MM.1S (cell line): Measurements from ENCODE around the gene HIPK4.

Experiments
- DNase-seq: peaks from one replicate; pipeline ENCODE4 v3.0.0-alpha.2; 2015
- H2AFZ ChIP-seq: fragments of 300-600 bp; sonication (generic); 2 replicates; pipeline ENCODE4 v1.6.0; 2016; ENCODE audit warnings: antibody characterized with exemption, low read length
- H3F3A ChIP-seq: fragments of 300-600 bp; sonication (generic); 2 replicates; pipeline ENCODE4 v1.6.1; 2016; ENCODE audit warnings: mild to moderate bottlenecking, antibody characterized with exemption, low read length, moderate library complexity, mixed read lengths; ENCODE audit not compliant: insufficient read depth
- H3K27ac ChIP-seq: fragments of 300-600 bp; sonication (generic); 2 replicates; pipeline ENCODE4 v1.5.1; 2016; ENCODE audit warnings: mild to moderate bottlenecking, low read length
- H3K27me3 ChIP-seq: fragments of 300-600 bp; sonication (generic); replicated peaks from 2 replicates; pipeline ENCODE4 v1.6.0; 2016; ENCODE audit warnings: low read length; ENCODE audit not compliant: insufficient read depth
- H3K36me3 ChIP-seq: fragments of 300-600 bp; sonication (generic); replicated peaks from 2 replicates; pipeline ENCODE4 v1.6.1; 2016; ENCODE audit warnings: mild to moderate bottlenecking, low read length, mixed read lengths; ENCODE audit not compliant: insufficient read depth
- H3K4me1 ChIP-seq: fragments of 300-600 bp; sonication (generic); 2 replicates; pipeline ENCODE4 v1.6.1; 2016; ENCODE audit warnings: low read length, mixed read lengths
- H3K4me2 ChIP-seq: fragments of 300-600 bp; sonication (generic); 2 replicates; pipeline ENCODE4 v1.6.0; 2016; ENCODE audit warnings: low read depth, low read length
- H3K4me3 ChIP-seq: fragments of 300-600 bp; sonication (generic); 2 replicates; pipeline ENCODE4 v1.5.1; 2016; ENCODE audit warnings: low read length, mixed read lengths
- H3K79me2 ChIP-seq: fragments of 300-600 bp; sonication (generic); 2 replicates; pipeline ENCODE4 v1.6.1; 2016; ENCODE audit warnings: mixed run types, low read length, mixed read lengths
- H3K9ac ChIP-seq: fragments of 300-600 bp; sonication (generic); 2 replicates; pipeline ENCODE4 v1.6.1; 2016; ENCODE audit warnings: low read length, mixed read lengths
- H3K9me2 ChIP-seq: fragments of 300-600 bp; sonication (generic); replicated peaks from 2 replicates; pipeline ENCODE4 v1.6.1; 2016; ENCODE audit warnings: mild to moderate bottlenecking, low read length, mixed read lengths; ENCODE audit not compliant: insufficient read depth
- H3K9me3 ChIP-seq: fragments of 300-600 bp; sonication (generic); replicated peaks from 2 replicates; pipeline ENCODE4 v1.6.1; 2016; ENCODE audit warnings: mild to moderate bottlenecking, low read length, mixed read lengths; ENCODE audit not compliant: insufficient read depth
- H4K20me1 ChIP-seq: fragments of 300-600 bp; sonication (generic); 2 replicates; pipeline ENCODE4 v1.6.1; 2016; ENCODE audit warnings: mild to moderate bottlenecking, low read length, moderate library complexity, mixed read lengths; ENCODE audit not compliant: insufficient read depth
- EZH2 ChIP-seq: fragments of 300-600 bp; sonication (generic); optimal IDR thresholded peaks from 2 replicates; pipeline ENCODE3; 2017; ENCODE audit warnings: low read depth, mild to moderate bottlenecking, antibody characterized with exemption, low read length, mixed read lengths
- EZH2phosphoT487 ChIP-seq: fragments of 300-600 bp; sonication (generic); IDR thresholded peaks from 2 replicates; pipeline ENCODE4 v1.6.1; 2018; ENCODE audit warnings: antibody characterized with exemption, low read length
- TF ChIP-seq, protein P1 (sequence below): fragments of 300-600 bp; sonication (generic); IDR thresholded peaks from 2 replicates; pipeline ENCODE4 v1.5.1; 2016; ENCODE audit warnings: antibody characterized with exemption, low read length, mixed read lengths

Gene HIPK4

DNA sequence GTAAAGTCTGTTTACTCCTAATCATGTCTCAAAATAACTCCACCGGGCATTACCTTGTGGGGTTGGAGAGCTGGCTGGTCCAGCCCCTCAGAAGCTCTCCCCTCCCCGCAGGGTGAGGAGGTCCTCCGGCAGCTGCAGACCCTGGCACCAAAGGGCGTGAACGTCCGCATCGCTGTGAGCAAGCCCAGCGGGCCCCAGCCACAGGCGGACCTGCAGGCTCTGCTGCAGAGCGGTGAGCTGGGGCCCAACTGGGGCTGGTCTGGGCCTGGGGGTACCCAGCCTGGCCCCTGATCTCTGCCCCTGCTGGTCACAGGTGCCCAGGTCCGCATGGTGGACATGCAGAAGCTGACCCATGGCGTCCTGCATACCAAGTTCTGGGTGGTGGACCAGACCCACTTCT is 20.2 kb downstream of the HIPK4 start:
- no peaks in the 10 kb centered on the region for H4K20me1 ChIP-seq
- TF ChIP-seq EZH2, result no peak
- TF ChIP-seq, protein P1, sequence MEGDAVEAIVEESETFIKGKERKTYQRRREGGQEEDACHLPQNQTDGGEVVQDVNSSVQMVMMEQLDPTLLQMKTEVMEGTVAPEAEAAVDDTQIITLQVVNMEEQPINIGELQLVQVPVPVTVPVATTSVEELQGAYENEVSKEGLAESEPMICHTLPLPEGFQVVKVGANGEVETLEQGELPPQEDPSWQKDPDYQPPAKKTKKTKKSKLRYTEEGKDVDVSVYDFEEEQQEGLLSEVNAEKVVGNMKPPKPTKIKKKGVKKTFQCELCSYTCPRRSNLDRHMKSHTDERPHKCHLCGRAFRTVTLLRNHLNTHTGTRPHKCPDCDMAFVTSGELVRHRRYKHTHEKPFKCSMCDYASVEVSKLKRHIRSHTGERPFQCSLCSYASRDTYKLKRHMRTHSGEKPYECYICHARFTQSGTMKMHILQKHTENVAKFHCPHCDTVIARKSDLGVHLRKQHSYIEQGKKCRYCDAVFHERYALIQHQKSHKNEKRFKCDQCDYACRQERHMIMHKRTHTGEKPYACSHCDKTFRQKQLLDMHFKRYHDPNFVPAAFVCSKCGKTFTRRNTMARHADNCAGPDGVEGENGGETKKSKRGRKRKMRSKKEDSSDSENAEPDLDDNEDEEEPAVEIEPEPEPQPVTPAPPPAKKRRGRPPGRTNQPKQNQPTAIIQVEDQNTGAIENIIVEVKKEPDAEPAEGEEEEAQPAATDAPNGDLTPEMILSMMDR, result no peak
- no peak for TF ChIP-seq EZH2phosphoT487

DNA sequence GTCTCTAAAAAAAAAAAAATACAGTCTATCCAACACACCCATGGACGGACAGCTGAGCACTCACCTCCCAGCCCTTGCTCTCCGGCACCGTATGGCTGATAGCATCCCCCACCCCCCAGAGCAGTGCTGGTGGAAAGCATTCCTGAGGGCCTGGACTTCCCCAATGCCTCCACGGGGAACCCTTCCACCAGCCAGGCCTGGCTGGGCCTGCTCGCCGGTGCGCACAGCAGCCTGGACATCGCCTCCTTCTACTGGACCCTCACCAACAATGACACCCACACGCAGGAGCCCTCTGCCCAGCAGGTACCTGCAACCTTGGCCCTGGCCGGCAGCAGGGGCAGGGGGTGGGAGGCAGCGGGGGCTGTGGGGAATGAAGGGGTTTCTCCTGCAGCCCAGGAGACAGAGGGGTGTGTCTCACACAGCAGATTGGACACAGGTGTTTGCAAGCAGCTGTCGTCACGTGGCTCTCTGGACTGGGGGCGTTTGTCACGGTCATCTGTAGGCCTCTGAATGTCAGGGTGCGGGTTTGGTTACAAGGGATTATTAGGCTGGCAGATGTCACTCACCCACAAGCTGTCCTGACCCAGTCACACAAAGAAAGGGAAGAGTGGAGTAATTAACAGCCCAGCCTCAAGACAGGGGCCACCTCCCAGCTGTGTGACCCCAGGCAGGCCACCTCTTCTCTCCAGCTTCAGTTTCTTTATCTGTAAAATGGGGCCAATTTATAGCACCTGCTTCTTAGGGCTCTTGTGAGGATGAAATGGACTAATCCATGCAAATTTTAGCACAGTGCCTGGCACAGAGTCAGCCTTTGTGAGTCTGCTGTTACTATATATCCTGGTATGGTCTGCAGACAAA is 22.2 kb downstream of the HIPK4 start:
- H3K36me3 ChIP-seq, result no peaks in the 10 kb centered on the region
- no peak overlapping the region for H3K4me3 ChIP-seq
- no peaks in the 10 kb centered on the region for H3K9me3 ChIP-seq
- no peak overlapping the region for H2AFZ ChIP-seq
- TF ChIP-seq, protein P1, result no peak
- TF ChIP-seq EZH2 (no peak), EZH2phosphoT487 (no peak)
- no peaks in the 10 kb centered on the region for H3K4me1 ChIP-seq
- no peaks in the 10 kb centered on the region for H3K27me3 ChIP-seq
- no peaks in the 10 kb centered on the region for H3K79me2 ChIP-seq
- no peak overlapping the region for H3K9ac ChIP-seq
- no peak for DNase-seq
- no peaks in the 10 kb centered on the region for H3F3A ChIP-seq
- H4K20me1 ChIP-seq, result no peaks in the 10 kb centered on the region
- no peaks in the 10 kb centered on the region for H3K9me2 ChIP-seq
- no peak overlapping the region for H3K4me2 ChIP-seq
- H3K27ac ChIP-seq, result no peak overlapping the region

More for the DNA sequence above, 20.2 kb downstream of the HIPK4 start:
- H3K27me3 ChIP-seq, result no peaks in the 10 kb centered on the region
- no peaks in the 10 kb centered on the region for H3K4me1 ChIP-seq
- H3K27ac ChIP-seq, result no peak overlapping the region
- no peak overlapping the region for H3K4me3 ChIP-seq
- H3K9me3 ChIP-seq, result no peaks in the 10 kb centered on the region
- H2AFZ ChIP-seq, result no peak overlapping the region
- H3K36me3 ChIP-seq, result no peaks in the 10 kb centered on the region
- DNase-seq, result no peak
- H3K9me2 ChIP-seq, result no peaks in the 10 kb centered on the region
- no peaks in the 10 kb centered on the region for H3K79me2 ChIP-seq
- H3K9ac ChIP-seq, result no peak overlapping the region
- H3F3A ChIP-seq, result no peaks in the 10 kb centered on the region
- no peak overlapping the region for H3K4me2 ChIP-seq

DNA sequence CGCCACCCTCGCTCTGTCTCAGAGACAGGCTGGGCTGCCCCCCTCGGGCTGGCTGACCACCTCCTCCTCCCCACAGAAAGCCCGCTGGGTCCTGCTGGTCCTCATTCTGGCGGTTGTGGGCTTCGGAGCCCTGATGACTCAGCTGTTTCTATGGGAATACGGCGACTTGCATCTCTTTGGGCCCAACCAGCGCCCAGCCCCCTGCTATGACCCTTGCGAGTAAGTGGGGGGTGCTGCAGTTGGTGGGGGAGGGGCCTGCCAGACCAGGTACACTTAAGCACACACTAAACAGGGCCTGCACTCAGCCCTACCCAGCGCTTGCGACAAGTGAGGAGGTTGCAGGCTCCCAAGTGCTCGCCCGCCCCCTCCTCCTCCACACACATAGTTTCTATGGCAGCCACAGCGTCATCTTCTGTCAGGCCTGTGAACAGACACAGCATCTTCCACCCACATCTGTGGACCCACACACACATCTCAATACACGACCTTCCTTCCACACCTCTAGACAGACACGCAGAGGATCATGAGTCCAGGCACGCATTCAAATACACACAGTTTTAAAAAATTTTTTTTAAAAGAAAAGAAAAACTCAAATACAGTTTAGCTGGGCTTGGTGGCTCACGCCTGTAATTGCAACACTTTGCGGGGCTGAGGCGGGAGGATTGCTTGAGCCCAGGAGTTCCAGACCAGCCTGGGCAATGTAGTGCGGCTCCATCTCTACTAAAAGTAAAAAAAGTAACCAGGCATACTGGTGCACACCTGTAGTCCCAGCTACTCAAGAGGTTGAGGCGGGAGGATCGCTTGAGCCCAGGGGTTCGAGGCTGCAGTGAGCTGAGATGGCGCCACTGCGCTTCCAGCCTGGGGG is 23.1 kb downstream of the HIPK4 start:
- Histone ChIP-seq H3K4me2 (no peak overlapping the region), H3K27ac (no peak overlapping the region), H3K4me3 (no peak overlapping the region), H2AFZ (no peak overlapping the region), H3K36me3 (no peaks in the 10 kb centered on the region), H3K9ac (no peak overlapping the region), H3K27me3 (no peaks in the 10 kb centered on the region), H3K79me2 (no peaks in the 10 kb centered on the region), H3K4me1 (no peaks in the 10 kb centered on the region), H3F3A (no peaks in the 10 kb centered on the region), H3K9me3 (no peaks in the 10 kb centered on the region), H3K9me2 (no peaks in the 10 kb centered on the region), H4K20me1 (no peaks in the 10 kb centered on the region)
- no peak for DNase-seq
- TF ChIP-seq EZH2, result no peak
- no peak for TF ChIP-seq EZH2phosphoT487
- TF ChIP-seq, protein P1, result no peak
